OCI-LY3 (cell line): ENCODE measurements around the gene ANKS4B.

Experiments
- EZH2phosphoT487 ChIP-seq: fragments of 200-600 bp; shearing (Covaris generic); IDR thresholded peaks from 2 replicates; pipeline ENCODE4 v1.6.1; 2018; ENCODE audit warnings: antibody characterized with exemption, mixed run types, low read depth
- TF ChIP-seq, protein P1 (sequence below): fragments of 200-600, 300-600 bp; sonication (generic); IDR thresholded peaks from 2 replicates; pipeline ENCODE4 v1.5.1; 2014; ENCODE audit warnings: antibody characterized with exemption, low read length, low read depth

DNA sequence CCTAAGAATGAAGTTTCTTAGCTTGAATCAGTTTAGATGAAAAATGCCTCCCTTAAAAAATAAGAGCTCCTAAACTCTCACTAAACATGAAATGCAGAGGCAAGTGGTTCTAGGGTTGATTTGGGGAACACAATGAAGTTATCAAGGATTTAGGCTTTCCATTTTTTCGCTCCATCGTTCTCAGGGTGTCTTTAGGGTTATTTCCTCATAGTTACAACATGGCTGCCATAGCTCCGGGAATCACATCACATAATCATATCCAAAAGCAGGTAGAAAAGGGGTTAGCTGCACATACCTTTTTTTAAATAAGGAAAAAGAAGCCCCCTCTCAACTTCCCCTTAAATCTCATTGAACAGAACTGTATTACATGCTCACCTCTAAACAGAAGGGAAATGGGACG lies 43.5 kb upstream of the ANKS4B start:
- TF ChIP-seq, protein P1, sequence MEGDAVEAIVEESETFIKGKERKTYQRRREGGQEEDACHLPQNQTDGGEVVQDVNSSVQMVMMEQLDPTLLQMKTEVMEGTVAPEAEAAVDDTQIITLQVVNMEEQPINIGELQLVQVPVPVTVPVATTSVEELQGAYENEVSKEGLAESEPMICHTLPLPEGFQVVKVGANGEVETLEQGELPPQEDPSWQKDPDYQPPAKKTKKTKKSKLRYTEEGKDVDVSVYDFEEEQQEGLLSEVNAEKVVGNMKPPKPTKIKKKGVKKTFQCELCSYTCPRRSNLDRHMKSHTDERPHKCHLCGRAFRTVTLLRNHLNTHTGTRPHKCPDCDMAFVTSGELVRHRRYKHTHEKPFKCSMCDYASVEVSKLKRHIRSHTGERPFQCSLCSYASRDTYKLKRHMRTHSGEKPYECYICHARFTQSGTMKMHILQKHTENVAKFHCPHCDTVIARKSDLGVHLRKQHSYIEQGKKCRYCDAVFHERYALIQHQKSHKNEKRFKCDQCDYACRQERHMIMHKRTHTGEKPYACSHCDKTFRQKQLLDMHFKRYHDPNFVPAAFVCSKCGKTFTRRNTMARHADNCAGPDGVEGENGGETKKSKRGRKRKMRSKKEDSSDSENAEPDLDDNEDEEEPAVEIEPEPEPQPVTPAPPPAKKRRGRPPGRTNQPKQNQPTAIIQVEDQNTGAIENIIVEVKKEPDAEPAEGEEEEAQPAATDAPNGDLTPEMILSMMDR, result no peak
- TF ChIP-seq EZH2phosphoT487, result no peak
